Common myeloid progenitor, CD34-positive (primary cell): ENCODE data around the gene POU2F2.
"Not testable (repeated sequence)": the region's sequence is repeated elsewhere in the genome, so short reads cannot be mapped to it uniquely, and the experiment has no call there.

Experiments used
- CTCF ChIA-PET: fragments of 350-600 bp; sonication (Branson Sonifier 250); formaldehyde crosslinking; loops from one replicate; lab custom pipeline; 2021; ENCODE audit warnings: antibody characterized with exemption; lab: Charles Lee
- POLR2A ChIA-PET: fragments of 350-600 bp; sonication (Branson Sonifier 250); formaldehyde crosslinking; loops from one replicate; lab custom pipeline; 2021; ENCODE audit warnings: antibody characterized with exemption; lab: Charles Lee
- DNase-seq, 3 donors: peaks; one replicate each; pipeline versions ENCODE4 v3.0.0 to v3.0.0-alpha.2; 2013
- H3K27ac ChIP-seq, 2 experiments: 1 replicate in 1 of 2; 2 replicates in 1 of 2; pipeline ENCODE4 v1.7.0; 2013; ENCODE audit warnings: inconsistent platforms in 2 of 2, low read length in 2 of 2, mild to moderate bottlenecking in 2 of 2, low read depth in 1 of 2, moderate library complexity in 1 of 2; ENCODE audit not compliant: severe bottlenecking in 2 of 2, insufficient read depth in 1 of 2, poor library complexity in 1 of 2
- H3K27me3 ChIP-seq, 5 experiments: replicated peaks in 2 of 5; 1 replicate in 3 of 5; 2 replicates in 2 of 5; pipeline versions ENCODE4 v1.6.1 to v1.7.0; 2013; ENCODE audit warnings: low read length in 4 of 5, mild to moderate bottlenecking in 2 of 5, moderate library complexity in 2 of 5, inconsistent platforms in 1 of 5; ENCODE audit not compliant: insufficient read depth in 5 of 5, control insufficient read depth in 4 of 5
- H3K36me3 ChIP-seq, 4 experiments: 1 replicate in 2 of 4; 2 replicates in 2 of 4; pipeline versions ENCODE4 v1.6.1 to v1.7.0; 2013; ENCODE audit warnings: low read length in 3 of 4, control low read depth in 1 of 4, mild to moderate bottlenecking in 1 of 4; ENCODE audit not compliant: control insufficient read depth in 4 of 4, insufficient read depth in 4 of 4
- H3K4me1 ChIP-seq, 4 experiments: 1 replicate in 3 of 4; 2 replicates in 1 of 4; pipeline versions ENCODE4 v1.6.1 to v1.7.1; 2013; ENCODE audit warnings: low read length in 3 of 4, mild to moderate bottlenecking in 3 of 4, control low read depth in 1 of 4, inconsistent platforms in 1 of 4, moderate library complexity in 1 of 4; ENCODE audit not compliant: control insufficient read depth in 4 of 4, insufficient read depth in 4 of 4; ENCODE audit errors: control extremely low read depth in 1 of 4
- H3K4me3 ChIP-seq, 7 experiments: 1 replicate in 4 of 7; 2 replicates in 3 of 7; pipeline versions ENCODE4 v1.5.1 to v1.7.0; 2013; ENCODE audit warnings: mild to moderate bottlenecking in 7 of 7, low read length in 6 of 7, moderate library complexity in 6 of 7, inconsistent platforms in 2 of 7, low read depth in 2 of 7, control low read depth in 1 of 7; ENCODE audit not compliant: insufficient read depth in 4 of 7, control insufficient read depth in 1 of 7; ENCODE audit errors: extremely low read depth in 1 of 7
- H3K9me3 ChIP-seq, 5 experiments: 1 replicate in 4 of 5; 2 replicates in 1 of 5; pipeline versions ENCODE4 v1.6.1 to v1.7.1; 2013; ENCODE audit warnings: low read length in 4 of 5, mild to moderate bottlenecking in 2 of 5, inconsistent platforms in 1 of 5, low read depth in 1 of 5, moderate library complexity in 1 of 5; ENCODE audit not compliant: control insufficient read depth in 4 of 5, insufficient read depth in 2 of 5; ENCODE audit errors: control extremely low read depth in 1 of 5
- WGBS: methylation state at CpG from one replicate; pipeline ENCODE4 v1.1.5; 2013; ENCODE audit not compliant: insufficient coverage; 5-methylcytosine and 5-hydroxymethylcytosine counted together

POU2F2 gene

DNA sequence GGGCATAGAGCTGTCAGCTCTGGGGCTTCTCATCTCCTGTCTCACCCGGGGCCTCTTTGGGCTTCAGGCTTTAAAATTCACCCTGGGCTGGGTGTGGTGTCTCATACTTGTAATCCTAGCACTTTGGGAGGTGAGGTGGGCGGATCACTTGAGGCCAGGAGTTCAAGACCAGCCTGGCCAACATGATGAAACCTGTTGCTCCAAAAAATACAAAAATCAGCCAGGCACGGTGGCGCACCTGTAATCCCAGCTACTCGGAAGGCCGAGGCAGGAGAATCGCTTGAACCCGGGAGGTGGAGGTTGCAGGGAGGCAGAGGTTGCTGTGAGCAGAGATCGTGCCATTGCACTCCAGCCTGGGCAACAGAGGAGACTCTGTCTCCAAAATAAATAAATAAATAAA is 91.8 kb downstream of the POU2F2 start:
- H3K36me3 ChIP-seq, result peaks cover 7 to 71% (median 38%) of the 10 kb centered on the region in 4 experiments
- H3K4me1 ChIP-seq, POLR2A ChIA-PET, H3K4me3 ChIP-seq, DNase-seq, H3K27ac ChIP-seq, H3K27me3 ChIP-seq, H3K9me3 ChIP-seq: not testable (repeated sequence)
- CTCF ChIA-PET, result interaction anchor here (4.2 kb wide), 1 partner anchor 11 kb away, joined by 17 read pairs; no protein-coding TSS in a partner anchor
- 100% methylated on average over 8 of the region's 9 CpGs for WGBS

DNA sequence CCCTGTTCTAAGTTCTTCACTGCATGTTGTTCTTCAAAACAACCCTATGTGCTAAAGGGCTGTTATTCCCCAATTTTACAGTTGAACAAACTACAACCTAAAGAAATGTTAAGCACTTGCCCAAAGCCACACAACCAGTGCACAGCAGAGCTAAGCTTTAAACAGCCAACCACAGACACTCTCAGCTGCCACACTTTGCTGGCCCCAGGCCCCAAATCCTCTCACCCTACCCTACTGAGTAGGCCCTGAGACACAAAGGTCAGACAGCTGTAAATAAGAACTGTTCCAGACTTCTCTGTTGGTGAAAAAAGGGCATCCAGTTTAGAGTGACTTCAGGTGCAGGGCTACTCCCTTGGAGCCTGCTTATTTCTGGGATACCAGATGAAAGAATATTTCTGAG is 92.2 kb downstream of the POU2F2 start:
- peaks cover 7 to 67% (median 34%) of the 10 kb centered on the region in 4 experiments for H3K36me3 ChIP-seq
- POLR2A ChIA-PET, result interaction anchor here (0.6 kb wide), 1 partner anchor 373 kb away, joined by 3 read pairs; no protein-coding TSS in a partner anchor
- H3K27me3 ChIP-seq, result no peaks in the 10 kb centered on the region
- no peaks in the 10 kb centered on the region for H3K9me3 ChIP-seq
- no peak overlapping the region for H3K4me3 ChIP-seq
- CTCF ChIA-PET, result interaction anchor here (4.2 kb wide), 1 partner anchor 11 kb away, joined by 17 read pairs; no protein-coding TSS in a partner anchor
- H3K27ac ChIP-seq, result no peak overlapping the region
- H3K4me1 ChIP-seq, result no peaks in the 10 kb centered on the region
- no peak for DNase-seq

GRCh38 chr19:42038666-42039065 is 93.6 kb downstream of the POU2F2 start:
- H3K27ac ChIP-seq, result no peak overlapping the region
- ChIA-PET POLR2A (interaction anchor here (0.6 kb wide), 1 partner anchor 53 kb away, joined by 3 read pairs; no protein-coding TSS in a partner anchor), CTCF (interaction anchor here (0.7 to 4.2 kb wide), 4 partner anchors 10 to 39 kb away, joined by 3 to 17 read pairs (median 4); no protein-coding TSS in a partner anchor)
- H3K9me3 ChIP-seq, result no peaks in the 10 kb centered on the region
- H3K4me1 ChIP-seq, result no peaks in the 10 kb centered on the region
- no peaks in the 10 kb centered on the region for H3K27me3 ChIP-seq
- peaks cover 7 to 59% (median 32%) of the 10 kb centered on the region in 4 experiments for H3K36me3 ChIP-seq
- WGBS, result 100% methylated on average over 6 of the region's 6 CpGs
- DNase-seq, result no peak
- no peak overlapping the region for H3K4me3 ChIP-seq

- POLR2A ChIA-PET, result no interaction called here
- CTCF ChIA-PET, result interaction anchor here (1.1 to 4.2 kb wide), 5 partner anchors 9 to 171 kb away, joined by 3 to 17 read pairs (median 4); no protein-coding TSS in a partner anchor
- Histone ChIP-seq H3K27ac (no peak overlapping the region), H3K36me3 (peaks cover 7 to 58% (median 31%) of the 10 kb centered on the region in 4 experiments), H3K27me3 (no peaks in the 10 kb centered on the region), H3K9me3 (no peaks in the 10 kb centered on the region), H3K4me1 (no peaks in the 10 kb centered on the region), H3K4me3 (no peak overlapping the region)
- no peak for DNase-seq
- 94% methylated on average over 5 of the region's 5 CpGs for WGBS
Observed at GRCh38 chr19:42037649-42038048, 94.6 kb downstream of the POU2F2 start.
